NCI-H1417 (cell line): ENCODE measurements around the gene COL6A3.
"Not testable (repeated sequence)": the region's sequence is repeated elsewhere in the genome, so short reads cannot be mapped to it uniquely, and the experiment has no call there.

ENCODE experiments used
- DNase-seq, 3 experiments: peaks; one replicate each; lab custom pipeline; 2025; lab: John Stamatoyannopoulos, UW

Gene COL6A3

DNA sequence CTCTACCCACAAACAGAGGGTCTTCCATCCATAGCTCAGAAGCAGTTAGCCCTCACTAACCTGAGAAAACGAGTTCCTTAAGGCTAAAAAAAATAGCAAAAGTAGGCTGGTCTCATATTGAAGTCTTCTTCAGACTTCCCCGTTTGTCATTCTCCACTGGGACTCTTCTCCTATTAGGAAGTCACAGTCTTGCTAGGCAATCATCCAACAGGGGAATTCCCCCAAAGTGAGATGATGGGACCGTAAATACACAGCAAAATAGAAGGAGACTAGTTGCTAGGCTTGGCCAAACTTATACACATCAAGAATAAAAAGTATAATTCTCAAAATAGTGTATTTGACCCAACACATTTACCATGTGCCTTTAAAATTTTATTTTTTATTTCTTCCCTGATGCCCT lies 34.3 kb downstream of the COL6A3 start:
- DNase-seq, result no peak

GRCh38 chr2:237378650-237379049 lies 35.3 kb downstream of the COL6A3 start:
- DNase-seq, result no peak

GRCh38 chr2:237374284-237375060 lies 39.5 kb downstream of the COL6A3 start:
- no peak for DNase-seq

DNA sequence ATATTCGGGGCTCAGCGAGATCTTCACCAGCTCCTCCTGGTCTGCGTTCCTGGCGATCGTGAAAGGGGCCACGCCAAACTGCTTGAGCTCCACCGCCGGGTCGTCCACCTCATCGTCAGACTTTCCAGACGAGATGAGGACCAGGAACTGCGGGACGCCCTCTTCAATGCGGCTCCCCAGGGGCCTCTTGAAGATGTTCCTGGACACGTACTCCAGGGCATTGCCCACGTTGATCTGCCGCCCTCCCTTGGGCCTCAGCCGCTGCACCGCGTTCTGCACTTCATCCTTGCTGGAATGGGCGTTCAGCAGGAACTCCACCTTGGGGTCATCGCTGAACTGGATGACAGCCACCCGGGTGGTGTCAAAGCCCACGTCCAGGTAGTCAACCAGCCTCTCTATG lies 42.1 kb downstream of the COL6A3 start:
- no peak for DNase-seq

DNA sequence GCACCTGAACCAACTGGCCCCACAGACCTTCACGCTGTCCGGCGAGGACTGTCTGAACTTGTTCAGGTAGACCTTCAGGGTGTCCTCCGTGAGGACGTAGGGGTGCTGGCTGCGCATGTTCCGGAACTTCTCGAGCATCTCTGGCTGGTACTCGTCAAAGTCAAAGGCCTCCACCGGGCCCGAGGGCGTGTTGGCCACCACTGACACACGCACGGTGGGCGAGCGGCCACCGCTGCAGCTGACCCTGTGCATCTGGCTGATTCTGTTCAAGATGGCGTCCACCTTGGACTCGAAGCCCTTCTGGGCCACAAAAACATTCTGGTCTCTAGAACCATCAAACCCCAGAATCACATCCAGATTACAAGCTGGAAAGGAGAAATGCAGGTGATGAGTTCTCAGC lies 48.3 kb downstream of the COL6A3 start:
- DNase-seq, result no peak

- DNase-seq, result no peak
Observed at GRCh38 chr2:237364655-237365054, 49.3 kb downstream of the COL6A3 start.

GRCh38 chr2:237361194-237362004 lies 52.6 kb downstream of the COL6A3 start:
- DNase-seq, result no peak

- DNase-seq, result no peak
Observed at GRCh38 chr2:237359894-237360780, 53.8 kb downstream of the COL6A3 start.

DNA sequence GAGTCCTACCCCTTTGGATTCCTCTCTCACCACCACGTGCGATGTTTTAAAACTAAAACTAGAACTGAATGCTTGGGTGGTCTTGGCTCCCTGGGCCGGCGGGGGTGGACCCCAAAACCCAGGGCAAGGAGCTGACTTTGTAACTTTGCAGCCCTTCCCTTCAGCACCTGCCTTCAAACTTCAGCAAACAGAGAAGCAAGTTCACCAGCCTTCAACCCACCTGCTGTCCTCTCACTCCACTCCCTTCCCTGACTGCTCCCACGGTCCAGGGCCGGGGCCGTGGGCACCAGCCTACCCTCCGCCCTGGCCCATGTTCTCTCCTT lies 54.5 kb downstream of the COL6A3 start:
- DNase-seq, result no peak

- DNase-seq, result no peak
Observed at GRCh38 chr2:237358721-237359517, 55.0 kb downstream of the COL6A3 start.

GRCh38 chr2:237355701-237356100 lies 58.3 kb downstream of the COL6A3 start:
- DNase-seq, result no peak

DNA sequence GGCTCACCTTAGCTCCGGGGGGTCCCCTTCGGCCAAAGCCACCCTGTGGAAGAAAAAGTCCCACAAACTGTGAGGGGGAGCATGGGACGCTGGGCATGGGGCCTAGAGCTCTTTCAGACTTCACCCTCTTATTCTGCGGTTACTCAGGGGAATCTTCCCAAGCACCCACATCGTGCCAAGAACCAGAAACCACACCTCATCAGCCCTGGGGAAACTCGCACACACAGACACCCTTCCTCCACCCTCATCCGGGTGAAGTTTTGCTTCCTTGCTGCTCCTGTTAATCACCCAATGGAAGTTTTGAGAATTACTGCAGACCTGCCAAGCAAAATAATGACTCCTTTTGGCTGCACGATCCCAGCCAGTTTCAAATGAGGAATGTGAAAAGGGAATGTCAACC lies 59.1 kb downstream of the COL6A3 start:
- no peak for DNase-seq

DNA sequence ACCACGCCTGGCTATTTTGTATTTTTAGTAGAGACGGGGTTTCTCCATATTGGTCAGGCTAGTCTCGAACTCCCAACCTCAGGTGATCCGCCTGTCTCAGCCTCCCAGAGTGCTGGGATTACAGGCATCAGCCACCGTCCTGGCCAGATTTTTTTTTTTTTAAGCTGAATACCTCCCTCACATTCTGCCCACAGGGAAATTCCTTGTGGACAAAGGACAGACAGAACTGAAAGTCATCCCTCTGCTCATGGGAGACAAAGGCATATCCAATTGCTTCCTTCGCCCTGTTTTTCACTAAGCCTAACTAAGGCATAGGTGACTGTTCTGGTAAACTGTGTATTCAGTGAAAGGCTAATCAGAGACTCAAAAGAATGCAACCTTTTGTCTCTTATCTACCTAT lies 59.8 kb downstream of the COL6A3 start:
- DNase-seq, result not testable (repeated sequence)

DNA sequence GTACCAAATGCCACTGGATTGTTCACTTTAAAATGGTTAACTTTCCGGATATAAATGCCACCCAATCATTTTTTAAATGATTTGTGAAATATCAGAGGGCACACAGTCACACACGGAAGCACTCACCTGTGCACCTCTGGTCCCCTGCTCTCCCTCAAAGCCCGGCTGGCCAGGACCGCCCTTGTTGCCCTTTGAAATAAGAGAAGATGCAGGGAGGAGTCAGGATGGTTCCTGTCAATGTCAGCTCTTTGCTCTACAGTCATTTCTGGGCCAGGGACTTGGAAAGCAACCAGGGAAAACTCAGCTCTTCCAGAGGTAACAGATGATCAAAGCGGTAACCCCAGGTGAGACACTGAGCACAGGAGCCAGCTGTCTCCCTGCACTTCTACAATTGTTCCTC lies 60.7 kb downstream of the COL6A3 start:
- DNase-seq, result no peak

GRCh38 chr2:237352279-237352845 lies 61.6 kb downstream of the COL6A3 start:
- no peak for DNase-seq

DNA sequence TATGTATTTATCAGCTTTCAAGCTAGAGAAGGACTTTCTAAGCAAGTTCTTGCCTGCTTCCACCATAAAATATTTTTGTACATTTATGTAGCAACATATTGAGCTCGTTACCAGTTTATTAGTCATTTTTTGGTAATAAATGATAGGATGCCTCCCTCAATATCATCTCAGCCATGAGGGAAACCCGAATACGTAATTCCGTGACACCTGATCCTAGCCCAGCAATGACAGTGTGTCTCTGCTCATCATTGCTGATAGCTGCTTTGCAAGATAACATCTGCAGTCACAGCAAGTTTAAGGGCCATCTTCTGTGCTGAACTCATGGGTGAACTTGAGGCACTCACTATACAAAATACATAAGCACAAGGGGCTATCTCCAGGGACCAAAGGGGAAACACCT lies 62.2 kb downstream of the COL6A3 start:
- DNase-seq, result no peak

- DNase-seq, result no peak
Observed at GRCh38 chr2:237351046-237351445, 62.9 kb downstream of the COL6A3 start.

DNA sequence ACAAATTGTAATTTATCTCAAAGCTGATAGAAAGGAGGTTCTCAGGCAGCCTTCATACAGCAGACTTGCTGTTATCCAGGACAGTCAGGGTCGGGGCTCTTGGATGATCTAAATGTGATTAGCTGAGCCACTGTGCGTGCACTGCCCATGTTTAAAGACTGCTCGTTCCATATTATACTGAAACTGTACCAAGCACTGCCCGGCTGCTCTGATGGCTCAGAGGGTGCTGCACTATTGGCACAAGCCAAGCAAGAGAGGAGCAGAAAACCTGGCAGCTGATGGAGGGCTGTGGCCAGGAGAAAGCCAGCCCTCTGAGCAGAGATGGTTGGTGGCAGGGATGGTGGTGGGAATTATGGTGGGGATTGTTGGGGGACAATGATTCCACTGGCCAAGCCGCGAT lies 63.4 kb downstream of the COL6A3 start:
- DNase-seq, result no peak

DNA sequence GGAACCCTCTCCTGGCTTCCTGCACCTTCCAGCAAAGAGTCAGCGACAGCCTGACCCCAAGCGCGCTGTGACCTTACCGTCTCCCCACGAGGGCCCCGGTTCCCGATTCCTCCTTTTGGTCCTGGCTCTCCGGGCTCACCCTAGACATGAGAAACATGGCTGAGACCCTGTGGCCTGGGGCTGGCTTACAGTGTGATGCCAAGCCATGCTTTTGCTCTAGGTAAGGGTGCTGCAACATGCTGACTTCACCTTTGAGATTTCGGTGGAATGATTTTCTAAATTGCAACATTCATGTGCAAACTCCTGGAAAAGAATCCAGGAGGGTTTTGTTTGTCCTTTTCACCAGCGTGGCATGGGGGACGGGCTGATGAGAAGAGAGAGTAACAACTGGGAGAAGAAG lies 63.9 kb downstream of the COL6A3 start:
- DNase-seq, result no peak

DNA sequence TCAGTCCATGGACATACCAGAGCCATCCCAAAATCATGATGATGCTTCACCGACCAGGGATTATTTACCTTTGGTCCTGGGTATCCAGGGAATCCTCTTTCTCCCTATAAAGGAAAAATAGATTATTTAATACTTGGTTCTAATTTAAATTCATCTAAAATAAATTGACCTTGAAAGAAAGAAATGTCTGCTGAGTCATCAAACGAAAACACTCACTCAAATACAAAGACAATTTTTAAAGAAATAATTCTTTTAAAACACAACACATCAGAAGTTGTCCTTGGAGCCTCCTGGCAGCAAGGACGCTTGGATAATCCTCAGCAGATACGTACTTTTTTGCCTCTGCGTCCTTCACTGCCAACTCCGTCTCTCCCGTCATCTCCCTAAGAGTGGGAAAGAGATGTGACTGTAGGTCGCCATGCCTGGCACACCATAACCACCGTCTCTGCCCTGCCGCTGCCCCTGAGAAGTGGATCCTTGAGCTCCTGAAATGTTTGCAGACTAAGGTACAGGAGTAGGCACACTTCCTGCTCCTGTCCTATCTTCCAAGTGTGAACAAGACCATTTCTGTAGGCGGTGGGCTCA lies 65.6 kb downstream of the COL6A3 start:
- DNase-seq, result no peak
